HG03025 (cell line): ENCODE data around the gene PRR14.
"Not testable (repeated sequence)": the region's sequence is repeated elsewhere in the genome, so short reads cannot be mapped to it uniquely, and the experiment has no call there.

ENCODE experiments used
- ATAC-seq: cut with Tn5 transposase; IDR thresholded peaks from one replicate; pipeline ENCODE4 v1.9.1; 2021; ENCODE audit warnings: mild to moderate bottlenecking, moderate library complexity; ENCODE audit not compliant: unreplicated experiment, low FRiP score

Gene PRR14

GRCh38 chr16:30628628-30629540 lies 21.9 kb upstream of the PRR14 start:
- no peak for ATAC-seq

DNA sequence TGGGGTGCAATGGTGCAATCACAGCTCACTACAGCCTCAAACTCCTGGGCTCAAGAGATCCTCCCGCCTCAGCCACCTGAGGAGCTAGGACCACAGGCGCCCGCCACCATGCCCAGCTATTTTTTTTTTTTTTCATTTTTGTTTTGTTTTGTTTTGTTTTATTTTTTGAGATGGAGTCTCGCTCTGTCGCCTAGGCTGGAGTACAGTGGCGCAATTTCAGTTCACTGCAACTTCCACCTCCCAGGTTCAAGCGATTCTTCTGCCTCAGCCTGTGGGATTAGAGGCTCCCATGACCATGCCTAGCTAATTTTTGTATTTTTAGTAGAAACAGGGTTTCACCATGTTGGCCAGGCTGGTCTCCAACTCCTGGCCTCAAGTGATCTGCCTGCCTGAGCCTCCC lies 18.3 kb upstream of the PRR14 start:
- not testable (repeated sequence) for ATAC-seq

DNA sequence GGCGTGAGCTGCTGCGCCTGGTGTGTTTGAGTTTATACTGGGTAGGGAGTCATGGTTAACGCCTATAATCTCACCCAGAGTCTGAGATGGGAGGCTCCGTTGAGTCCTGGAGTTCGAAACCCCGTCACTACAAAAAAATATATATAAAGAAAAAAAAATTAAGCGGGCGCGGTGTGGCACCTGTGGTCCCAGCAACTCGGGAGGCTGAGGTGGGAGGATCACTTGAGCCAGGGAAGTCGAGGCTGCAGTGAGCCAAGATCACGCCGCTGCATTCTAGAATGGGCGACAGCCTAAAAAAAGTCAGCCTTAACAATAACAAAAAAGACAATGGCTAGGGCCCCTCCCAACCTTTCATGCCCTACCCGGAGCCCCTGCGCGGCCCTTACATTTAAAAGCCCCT lies 17.2 kb upstream of the PRR14 start:
- ATAC-seq = no peak

DNA sequence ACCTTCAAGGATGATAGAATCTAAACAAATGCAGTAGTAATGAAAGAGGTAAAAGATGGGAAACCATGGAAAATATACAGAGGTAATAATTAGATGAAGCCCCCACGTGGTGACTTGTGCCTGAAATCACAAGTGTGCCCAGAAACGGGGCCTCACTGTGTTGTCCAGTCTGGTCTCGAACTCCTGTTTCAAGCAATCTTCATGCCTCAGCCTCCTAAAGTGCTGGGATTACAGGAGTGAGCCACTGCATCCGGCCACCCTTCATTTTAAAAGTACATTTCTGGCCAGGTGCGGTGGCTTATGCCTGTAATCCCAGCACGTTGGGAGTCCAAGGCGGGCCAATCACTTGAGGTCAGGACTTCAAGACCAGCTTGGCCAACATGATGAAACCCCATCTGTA lies 14.2 kb upstream of the PRR14 start:
- no peak for ATAC-seq

GRCh38 chr16:30637139-30637538 lies 13.6 kb upstream of the PRR14 start:
- ATAC-seq = not testable (repeated sequence)

- ATAC-seq = no peak
Measured at GRCh38 chr16:30637944-30638343, 12.8 kb upstream of the PRR14 start.

GRCh38 chr16:30641378-30641982 lies 9.3 kb upstream of the PRR14 start:
- no peak for ATAC-seq

- no peak for ATAC-seq
Measured at GRCh38 chr16:30644334-30644830, 6.4 kb upstream of the PRR14 start.

GRCh38 chr16:30645727-30646126 lies 5.0 kb upstream of the PRR14 start:
- ATAC-seq = no peak

- no peak for ATAC-seq
Measured at GRCh38 chr16:30647274-30647571, 3.5 kb upstream of the PRR14 start.

GRCh38 chr16:30649725-30650368 lies 913 bp upstream of the PRR14 start:
- no peak for ATAC-seq

GRCh38 chr16:30651124-30652004 lies 604 bp downstream of the PRR14 start:
- peak; percentile 42 for ATAC-seq

DNA sequence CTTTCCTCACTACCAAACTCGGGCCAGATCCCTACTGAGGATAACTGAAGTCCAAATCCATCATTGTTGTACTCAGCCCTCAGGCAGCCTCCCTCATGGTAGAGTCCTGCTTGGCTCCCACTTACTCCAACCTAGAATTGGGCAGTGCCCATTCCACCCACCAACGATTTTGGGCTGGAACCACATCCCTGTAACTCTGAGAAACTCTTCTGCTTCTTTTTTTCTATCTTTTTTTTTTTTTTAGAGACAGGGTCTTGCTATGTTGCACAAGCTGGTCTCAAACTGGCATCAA lies 1.2 kb downstream of the PRR14 start:
- no peak for ATAC-seq

GRCh38 chr16:30652718-30653117 lies 2.0 kb downstream of the PRR14 start:
- no peak for ATAC-seq

- no peak for ATAC-seq
Measured at GRCh38 chr16:30654856-30655255, 4.1 kb downstream of the PRR14 start.

- ATAC-seq = no peak
Measured at GRCh38 chr16:30655815-30656347, 5.1 kb downstream of the PRR14 start.

DNA sequence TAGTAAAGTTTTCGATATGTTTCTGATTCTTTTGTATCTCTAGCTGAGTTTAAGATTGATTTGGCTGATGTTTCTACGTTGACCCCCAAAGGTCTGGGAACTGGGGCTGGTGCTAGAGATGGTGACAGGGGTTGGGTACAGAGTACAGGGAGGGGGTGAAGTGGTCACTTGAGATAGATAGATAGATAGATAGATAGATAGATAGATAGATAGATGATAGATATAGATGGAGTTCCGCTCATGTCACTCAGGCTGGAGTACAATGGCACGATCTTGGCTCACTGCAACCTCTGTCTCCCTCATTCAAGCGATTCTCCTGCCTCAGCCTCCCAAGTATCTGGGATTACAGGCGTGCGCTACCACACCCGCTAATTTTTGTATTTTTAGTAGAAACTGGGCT lies 5.6 kb downstream of the PRR14 start:
- no peak for ATAC-seq

DNA sequence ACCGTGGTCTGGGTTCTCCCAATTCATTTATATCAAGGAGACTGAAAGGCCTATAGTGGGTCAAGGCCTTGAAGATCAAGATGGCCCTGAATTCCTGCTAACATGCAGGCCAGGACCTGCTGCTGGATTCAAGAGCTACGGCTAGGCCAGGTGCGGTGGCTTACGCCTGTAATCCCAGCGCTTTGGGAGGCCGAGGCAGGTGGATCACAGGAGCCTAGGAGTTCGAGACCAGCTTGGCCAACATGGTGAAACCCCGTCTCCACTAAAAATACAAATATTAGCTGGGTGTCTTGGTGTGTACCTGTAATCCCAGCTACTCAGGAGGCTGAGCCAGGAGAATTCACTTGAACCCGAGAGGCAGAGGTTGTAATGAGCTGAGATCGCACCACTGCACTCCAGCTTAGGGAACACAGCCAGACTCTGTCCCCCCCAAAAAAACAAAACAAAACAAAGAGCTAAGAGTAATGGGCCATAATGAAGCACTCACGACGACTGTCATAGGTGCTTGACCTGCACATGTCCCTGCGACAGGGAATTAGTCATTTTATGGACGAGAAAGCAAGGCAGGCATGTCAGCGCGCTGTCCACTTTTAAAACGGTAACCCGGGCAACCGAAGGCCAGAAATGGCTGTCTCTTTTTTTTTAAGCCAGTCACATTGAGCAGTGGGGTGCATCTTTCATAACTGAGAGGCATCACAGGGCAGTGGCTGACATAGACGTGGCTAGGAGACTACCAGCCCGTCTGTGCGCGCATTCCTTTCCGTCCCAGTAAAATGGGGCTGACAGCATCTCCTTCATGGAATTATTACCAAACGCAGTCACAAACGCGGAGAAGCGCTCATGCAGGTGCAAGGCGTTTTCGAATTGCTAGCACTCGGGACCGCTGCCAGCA lies 6.5 kb downstream of the PRR14 start:
- ATAC-seq = no peak

DNA sequence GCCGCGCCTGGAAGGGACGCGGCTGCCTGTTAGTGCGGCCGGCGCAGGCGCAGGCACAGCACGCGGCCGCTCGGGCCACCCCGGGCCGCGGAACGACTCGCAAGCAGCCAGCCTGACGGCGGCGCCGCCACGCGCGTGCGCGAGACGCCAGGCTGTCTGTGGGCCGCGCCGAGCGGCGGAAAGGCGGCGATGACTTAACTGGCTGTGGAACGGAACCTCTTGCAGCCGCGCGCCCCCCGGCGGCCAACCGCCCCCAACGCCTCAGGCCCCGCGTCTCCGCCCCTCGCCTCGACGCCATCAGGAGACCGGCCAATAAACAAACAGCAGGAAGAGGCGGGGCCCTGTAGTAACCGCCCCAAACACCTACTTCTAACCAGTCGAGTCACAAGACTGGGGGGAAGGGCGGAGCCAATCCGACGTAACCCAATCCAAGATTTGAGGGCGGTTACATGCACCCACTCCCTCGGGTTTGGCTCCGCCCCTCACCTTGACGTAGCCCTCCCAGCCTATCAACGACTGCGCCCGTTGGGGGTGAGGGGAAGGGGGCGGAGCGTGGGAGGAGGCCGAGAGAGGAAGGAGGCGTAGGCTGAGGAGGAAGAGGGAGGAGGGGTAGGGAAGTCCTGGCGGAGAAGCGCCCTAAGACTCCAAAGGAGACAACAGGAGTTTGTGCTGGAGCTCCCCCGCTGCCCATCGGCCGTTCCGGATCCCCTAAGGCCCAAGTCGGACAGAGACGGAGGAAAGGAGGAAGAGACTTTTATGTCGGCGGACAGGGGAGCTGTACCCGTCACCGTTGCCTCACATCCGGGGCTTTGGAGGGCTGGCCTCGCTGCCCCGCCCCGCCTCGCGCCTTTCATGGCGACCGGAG lies 7.3 kb downstream of the PRR14 start, which contains the start of gene FBRS:
Gene FBRS (plus strand): TSS at position 566 of the 865 bp plus-strand sequence. CDS start 1,088 bp downstream, outside the sequence.
- ATAC-seq = peak; percentile 76
